Stimulated activated CD4-positive, alpha-beta T cell treated with anti-CD3 and anti-CD28 coated beads, Interleukin-15, amount 100 ng/mL, for 1 hour (primary cell): Measurements from ENCODE around the gene TMEM120B.

Experiments used
- DNase-seq, 2 donors: peaks; one replicate each; pipeline ENCODE4 v3.0.0-alpha.2; 2020; ENCODE audit warnings: low read depth in 1 of 2, low spot score in 1 of 2

TMEM120B gene

GRCh38 chr12:121802843-121803698 is 90.5 kb downstream of the TMEM120B start:
- peak; percentile 76 to 80 for DNase-seq

- DNase-seq: peak in 1 of 2 donors; percentile 42
Measured at GRCh38 chr12:121803861-121804416, 91.4 kb downstream of the TMEM120B start, which contains the start of gene SETD1B. Gene SETD1B (plus strand): TSS chr12:121804009. CDS start chr12:121804738, 729 bp downstream.

- DNase-seq: peak in 1 of 2 donors; percentile 40
Measured at GRCh38 chr12:121804417-121805111, 92.0 kb downstream of the TMEM120B start.

GRCh38 chr12:121805171-121806008 is 92.8 kb downstream of the TMEM120B start:
- DNase-seq: no peak

- no peak for DNase-seq
Measured at GRCh38 chr12:121806009-121806545, 93.5 kb downstream of the TMEM120B start.

- DNase-seq: no peak
Measured at GRCh38 chr12:121806546-121807423, 94.2 kb downstream of the TMEM120B start.

- no peak for DNase-seq
Measured at GRCh38 chr12:121807642-121808347, 95.2 kb downstream of the TMEM120B start.

GRCh38 chr12:121808623-121809022 is 96.1 kb downstream of the TMEM120B start:
- no peak for DNase-seq

- no peak for DNase-seq
Measured at GRCh38 chr12:121809712-121810116, 97.2 kb downstream of the TMEM120B start.

- no peak for DNase-seq
Measured at GRCh38 chr12:121810234-121810817, 97.8 kb downstream of the TMEM120B start.

- DNase-seq: no peak
Measured at GRCh38 chr12:121810833-121811433, 98.4 kb downstream of the TMEM120B start.

GRCh38 chr12:121811434-121812319 is 99.1 kb downstream of the TMEM120B start:
- peak in 1 of 2 donors; percentile 66 for DNase-seq

GRCh38 chr12:121812320-121812871 is 99.8 kb downstream of the TMEM120B start:
- no peak for DNase-seq

- no peak for DNase-seq
Measured at GRCh38 chr12:121812921-121813896, 100.7 kb downstream of the TMEM120B start.

GRCh38 chr12:121813951-121814350 is 101.4 kb downstream of the TMEM120B start:
- DNase-seq: no peak
